ENCODE data around the gene TSPAN5.

The TSPAN5 gene

DNA sequence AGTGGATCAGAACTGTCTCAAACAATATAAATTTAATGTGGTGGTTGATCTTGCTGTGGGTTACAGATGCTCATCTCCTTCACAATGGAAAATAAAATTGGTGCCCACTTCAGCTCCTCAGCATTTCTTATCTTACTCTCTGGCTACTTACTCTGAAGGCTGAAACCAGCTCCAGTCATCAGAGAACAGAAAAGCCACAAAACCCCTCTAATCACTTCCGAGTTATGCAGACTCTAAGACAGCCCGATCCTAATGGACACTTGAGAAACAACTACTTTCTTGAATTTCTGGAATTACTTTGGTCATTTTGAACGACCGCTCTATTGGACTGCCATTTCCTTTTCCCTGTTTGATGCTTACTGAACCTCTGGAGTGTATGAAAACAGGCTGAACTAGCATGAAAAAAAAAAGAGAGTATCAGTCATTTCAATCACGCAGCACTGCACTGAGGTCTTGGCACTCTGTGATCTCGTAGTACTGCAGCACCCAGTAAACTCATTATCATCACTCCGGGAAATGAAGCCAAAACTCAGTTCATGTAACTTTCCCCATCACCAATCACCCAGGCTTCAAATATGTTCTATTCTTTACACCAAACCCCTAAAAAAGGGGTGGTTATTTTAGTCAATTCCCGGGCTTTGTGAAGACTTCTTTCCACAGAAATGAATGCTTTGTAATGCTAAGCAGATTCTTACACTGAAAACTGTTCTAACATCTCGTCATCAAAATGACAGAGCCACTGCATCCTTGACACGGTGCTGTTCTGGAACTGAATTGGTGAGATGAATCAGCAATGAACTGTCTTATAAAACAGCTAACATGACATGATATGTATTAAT, 54.5 kb downstream of the TSPAN5 start:
- Histone ChIP-seq H3K27ac (ENCODE audit: extremely low read depth, low read depth, low read length) (no peak overlapping the region), H3K9me3 (ENCODE audit: control insufficient read depth, insufficient read depth, low read depth, low read length) (no peaks in the 10 kb centered on the region), H3K4me3 (ENCODE audit: low read depth, low read length) (no peak overlapping the region), H3K4me1 (ENCODE audit: control insufficient read depth, insufficient read depth, low read length) (no peaks in the 10 kb centered on the region), H3K36me3 (ENCODE audit: control insufficient read depth in 2 of 2, insufficient read depth in 1 of 2, low read length in 2 of 2) (no peaks in the 10 kb centered on the region)
- POLR2A ChIA-PET: no interaction called here
- TF ChIP-seq ZSCAN16 (tag by site-specific recombination; IDR thresholded peaks at IDR 0.05): no peak
- TF ChIP-seq ZFP3 (tag by site-specific recombination; IDR thresholded peaks at IDR 0.05; ENCODE audit: low read depth): no peak
- TF ChIP-seq ZNF248 (tag by site-specific recombination; IDR thresholded peaks at IDR 0.05): no peak
- TF ChIP-seq REPIN1 (tag by site-specific recombination; IDR thresholded peaks at IDR 0.05; ENCODE audit: low read depth): no peak
- no peak for TF ChIP-seq ZFHX2 (tag by site-specific recombination; conservative IDR thresholded peaks at IDR 0.05)
- TF ChIP-seq KLF8 (tag by site-specific recombination; IDR thresholded peaks at IDR 0.05): no peak
- no peak for TF ChIP-seq ZBTB20 (tag by site-specific recombination; IDR thresholded peaks at IDR 0.05)
- TF ChIP-seq, protein P1, sequence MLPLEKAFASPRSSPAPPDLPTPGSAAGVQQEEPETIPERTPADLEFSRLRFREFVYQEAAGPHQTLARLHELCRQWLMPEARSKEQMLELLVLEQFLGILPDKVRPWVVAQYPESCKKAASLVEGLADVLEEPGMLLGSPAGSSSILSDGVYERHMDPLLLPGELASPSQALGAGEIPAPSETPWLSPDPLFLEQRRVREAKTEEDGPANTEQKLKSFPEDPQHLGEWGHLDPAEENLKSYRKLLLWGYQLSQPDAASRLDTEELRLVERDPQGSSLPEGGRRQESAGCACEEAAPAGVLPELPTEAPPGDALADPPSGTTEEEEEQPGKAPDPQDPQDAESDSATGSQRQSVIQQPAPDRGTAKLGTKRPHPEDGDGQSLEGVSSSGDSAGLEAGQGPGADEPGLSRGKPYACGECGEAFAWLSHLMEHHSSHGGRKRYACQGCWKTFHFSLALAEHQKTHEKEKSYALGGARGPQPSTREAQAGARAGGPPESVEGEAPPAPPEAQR (tag by site-specific recombination; IDR thresholded peaks at IDR 0.05): no peak
- TF ChIP-seq, protein P2, sequence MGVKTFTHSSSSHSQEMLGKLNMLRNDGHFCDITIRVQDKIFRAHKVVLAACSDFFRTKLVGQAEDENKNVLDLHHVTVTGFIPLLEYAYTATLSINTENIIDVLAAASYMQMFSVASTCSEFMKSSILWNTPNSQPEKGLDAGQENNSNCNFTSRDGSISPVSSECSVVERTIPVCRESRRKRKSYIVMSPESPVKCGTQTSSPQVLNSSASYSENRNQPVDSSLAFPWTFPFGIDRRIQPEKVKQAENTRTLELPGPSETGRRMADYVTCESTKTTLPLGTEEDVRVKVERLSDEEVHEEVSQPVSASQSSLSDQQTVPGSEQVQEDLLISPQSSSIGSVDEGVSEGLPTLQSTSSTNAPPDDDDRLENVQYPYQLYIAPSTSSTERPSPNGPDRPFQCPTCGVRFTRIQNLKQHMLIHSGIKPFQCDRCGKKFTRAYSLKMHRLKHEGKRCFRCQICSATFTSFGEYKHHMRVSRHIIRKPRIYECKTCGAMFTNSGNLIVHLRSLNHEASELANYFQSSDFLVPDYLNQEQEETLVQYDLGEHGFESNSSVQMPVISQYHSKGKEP (tag by site-specific recombination; IDR thresholded peaks at IDR 0.05): no peak
- TF ChIP-seq, protein P3, sequence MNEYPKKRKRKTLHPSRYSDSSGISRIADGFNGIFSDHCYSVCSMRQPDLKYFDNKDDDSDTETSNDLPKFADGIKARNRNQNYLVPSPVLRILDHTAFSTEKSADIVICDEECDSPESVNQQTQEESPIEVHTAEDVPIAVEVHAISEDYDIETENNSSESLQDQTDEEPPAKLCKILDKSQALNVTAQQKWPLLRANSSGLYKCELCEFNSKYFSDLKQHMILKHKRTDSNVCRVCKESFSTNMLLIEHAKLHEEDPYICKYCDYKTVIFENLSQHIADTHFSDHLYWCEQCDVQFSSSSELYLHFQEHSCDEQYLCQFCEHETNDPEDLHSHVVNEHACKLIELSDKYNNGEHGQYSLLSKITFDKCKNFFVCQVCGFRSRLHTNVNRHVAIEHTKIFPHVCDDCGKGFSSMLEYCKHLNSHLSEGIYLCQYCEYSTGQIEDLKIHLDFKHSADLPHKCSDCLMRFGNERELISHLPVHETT (tag by site-specific recombination; IDR thresholded peaks at IDR 0.05): no peak
- CTCF ChIA-PET: no interaction called here

DNA sequence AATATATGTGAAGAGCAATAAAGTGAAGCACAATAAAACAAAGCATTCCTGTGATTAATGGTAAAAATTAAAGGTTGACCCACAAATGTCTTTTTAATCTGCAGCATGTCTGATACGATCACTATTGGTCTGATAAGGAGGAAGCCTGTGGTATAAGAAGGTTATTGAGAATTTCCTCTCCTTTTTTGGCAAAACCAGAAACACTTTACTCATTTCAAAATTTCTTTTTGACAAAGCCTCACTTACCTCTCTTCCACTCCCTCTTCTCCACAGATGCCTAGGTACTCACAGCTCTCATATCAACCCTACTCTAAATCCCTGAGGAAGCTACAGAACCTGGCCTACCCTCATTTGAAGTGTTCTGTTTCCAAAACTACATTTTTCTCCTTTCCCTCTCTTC, 56.1 kb downstream of the TSPAN5 start:
- H3K9me3 ChIP-seq (ENCODE audit: control insufficient read depth, insufficient read depth, low read depth, low read length): no peaks in the 10 kb centered on the region
- H3K4me3 ChIP-seq (ENCODE audit: low read depth, low read length): no peak overlapping the region
- H3K27ac ChIP-seq (ENCODE audit: extremely low read depth, low read depth, low read length): no peak overlapping the region
- ChIA-PET POLR2A (no interaction called here), CTCF (no interaction called here)
- TF ChIP-seq ZNF24 (tag by site-specific recombination; IDR thresholded peaks at IDR 0.05) (no peak), ZNF292 (tag by site-specific recombination; IDR thresholded peaks at IDR 0.05; ENCODE audit: borderline replicate concordance, low read depth) (no peak), GLI4 (tag by site-specific recombination; IDR thresholded peaks at IDR 0.05) (no peak), ZNF223 (tag by site-specific recombination; IDR thresholded peaks at IDR 0.05) (no peak), ZNF404 (tag by site-specific recombination; IDR thresholded peaks at IDR 0.05) (no peak), ZNF791 (tag by site-specific recombination; IDR thresholded peaks at IDR 0.05) (no peak), ZNF561 (tag by site-specific recombination; IDR thresholded peaks at IDR 0.05; ENCODE audit: borderline replicate concordance) (no peak), ZNF555 (tag by site-specific recombination; conservative IDR thresholded peaks at IDR 0.05) (no peak), ZNF211 (tag by site-specific recombination; IDR thresholded peaks at IDR 0.05; ENCODE audit: low read depth) (no peak), ZNF184 (tag by site-specific recombination; IDR thresholded peaks at IDR 0.05) (no peak), KLF9 (tag by site-specific recombination; IDR thresholded peaks at IDR 0.05; ENCODE audit: low read depth) (no peak)
- TF ChIP-seq, protein P4, sequence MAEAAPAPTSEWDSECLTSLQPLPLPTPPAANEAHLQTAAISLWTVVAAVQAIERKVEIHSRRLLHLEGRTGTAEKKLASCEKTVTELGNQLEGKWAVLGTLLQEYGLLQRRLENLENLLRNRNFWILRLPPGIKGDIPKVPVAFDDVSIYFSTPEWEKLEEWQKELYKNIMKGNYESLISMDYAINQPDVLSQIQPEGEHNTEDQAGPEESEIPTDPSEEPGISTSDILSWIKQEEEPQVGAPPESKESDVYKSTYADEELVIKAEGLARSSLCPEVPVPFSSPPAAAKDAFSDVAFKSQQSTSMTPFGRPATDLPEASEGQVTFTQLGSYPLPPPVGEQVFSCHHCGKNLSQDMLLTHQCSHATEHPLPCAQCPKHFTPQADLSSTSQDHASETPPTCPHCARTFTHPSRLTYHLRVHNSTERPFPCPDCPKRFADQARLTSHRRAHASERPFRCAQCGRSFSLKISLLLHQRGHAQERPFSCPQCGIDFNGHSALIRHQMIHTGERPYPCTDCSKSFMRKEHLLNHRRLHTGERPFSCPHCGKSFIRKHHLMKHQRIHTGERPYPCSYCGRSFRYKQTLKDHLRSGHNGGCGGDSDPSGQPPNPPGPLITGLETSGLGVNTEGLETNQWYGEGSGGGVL (tag by site-specific recombination; IDR thresholded peaks at IDR 0.05): no peak
- TF ChIP-seq, protein P5, sequence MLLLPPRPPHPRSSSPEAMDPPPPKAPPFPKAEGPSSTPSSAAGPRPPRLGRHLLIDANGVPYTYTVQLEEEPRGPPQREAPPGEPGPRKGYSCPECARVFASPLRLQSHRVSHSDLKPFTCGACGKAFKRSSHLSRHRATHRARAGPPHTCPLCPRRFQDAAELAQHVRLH (tag by site-specific recombination; IDR thresholded peaks at IDR 0.05): no peak
- TF ChIP-seq, protein P6, sequence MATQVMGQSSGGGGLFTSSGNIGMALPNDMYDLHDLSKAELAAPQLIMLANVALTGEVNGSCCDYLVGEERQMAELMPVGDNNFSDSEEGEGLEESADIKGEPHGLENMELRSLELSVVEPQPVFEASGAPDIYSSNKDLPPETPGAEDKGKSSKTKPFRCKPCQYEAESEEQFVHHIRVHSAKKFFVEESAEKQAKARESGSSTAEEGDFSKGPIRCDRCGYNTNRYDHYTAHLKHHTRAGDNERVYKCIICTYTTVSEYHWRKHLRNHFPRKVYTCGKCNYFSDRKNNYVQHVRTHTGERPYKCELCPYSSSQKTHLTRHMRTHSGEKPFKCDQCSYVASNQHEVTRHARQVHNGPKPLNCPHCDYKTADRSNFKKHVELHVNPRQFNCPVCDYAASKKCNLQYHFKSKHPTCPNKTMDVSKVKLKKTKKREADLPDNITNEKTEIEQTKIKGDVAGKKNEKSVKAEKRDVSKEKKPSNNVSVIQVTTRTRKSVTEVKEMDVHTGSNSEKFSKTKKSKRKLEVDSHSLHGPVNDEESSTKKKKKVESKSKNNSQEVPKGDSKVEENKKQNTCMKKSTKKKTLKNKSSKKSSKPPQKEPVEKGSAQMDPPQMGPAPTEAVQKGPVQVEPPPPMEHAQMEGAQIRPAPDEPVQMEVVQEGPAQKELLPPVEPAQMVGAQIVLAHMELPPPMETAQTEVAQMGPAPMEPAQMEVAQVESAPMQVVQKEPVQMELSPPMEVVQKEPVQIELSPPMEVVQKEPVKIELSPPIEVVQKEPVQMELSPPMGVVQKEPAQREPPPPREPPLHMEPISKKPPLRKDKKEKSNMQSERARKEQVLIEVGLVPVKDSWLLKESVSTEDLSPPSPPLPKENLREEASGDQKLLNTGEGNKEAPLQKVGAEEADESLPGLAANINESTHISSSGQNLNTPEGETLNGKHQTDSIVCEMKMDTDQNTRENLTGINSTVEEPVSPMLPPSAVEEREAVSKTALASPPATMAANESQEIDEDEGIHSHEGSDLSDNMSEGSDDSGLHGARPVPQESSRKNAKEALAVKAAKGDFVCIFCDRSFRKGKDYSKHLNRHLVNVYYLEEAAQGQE (tag by site-specific recombination; IDR thresholded peaks at IDR 0.05): no peak
- H3K36me3 ChIP-seq (ENCODE audit: control insufficient read depth in 2 of 2, insufficient read depth in 1 of 2, low read length in 2 of 2): no peaks in the 10 kb centered on the region
- no peaks in the 10 kb centered on the region for H3K4me1 ChIP-seq (ENCODE audit: control insufficient read depth, insufficient read depth, low read length)

All from HEK293 (cell line).